HepG2 (cell line): Measurements from ENCODE around the gene FAM228B. TPM values are rescaled to one million over a fixed set of nuclear protein-coding genes. Genes with fewer than 3 reads are reported as not detected.
A peak's percentile ranks its signal among the peaks of the same experiment; 100 is the strongest.

Experiments
- ATF6 ChIP-seq: sonication (generic); formaldehyde crosslinking; conservative IDR thresholded peaks from 2 replicates; pipeline ENCODE4 v1.4.0; 2020; ENCODE audit warnings: missing genetic modification reagents
- CTCF ChIP-seq: sonication (generic); formaldehyde crosslinking; IDR thresholded peaks from 2 replicates; pipeline ENCODE4 v1.5.0; 2020; ENCODE audit warnings: mild to moderate bottlenecking, missing genetic modification reagents, moderate library complexity
- E2F1 ChIP-seq: sonication (generic); formaldehyde crosslinking; IDR thresholded peaks from 2 replicates; pipeline ENCODE4 v1.5.0; 2020; ENCODE audit warnings: missing genetic modification reagents
- EP300 ChIP-seq, 3 experiments: sonication (generic) in 1 of 3; formaldehyde crosslinking in 1 of 3; IDR thresholded peaks; 2 replicates each; pipeline versions ENCODE4 v1.5.1 to v1.6.1; 2011 to 2020; ENCODE audit warnings: low read depth in 2 of 3, low read length in 2 of 3, borderline replicate concordance in 1 of 3, improper control_type of control experiment in 1 of 3, mild to moderate bottlenecking in 1 of 3, missing genetic modification reagents in 1 of 3, moderate library complexity in 1 of 3
- JDP2 ChIP-seq: sonication (generic); formaldehyde crosslinking; IDR thresholded peaks from 2 replicates; pipeline ENCODE4 v1.8.1; 2022; ENCODE audit warnings: missing genetic modification reagents, borderline replicate concordance
- MATR3 ChIP-seq: sonication (generic); formaldehyde crosslinking; IDR thresholded peaks from 2 replicates; pipeline ENCODE4 v1.4.0; 2020; ENCODE audit warnings: missing genetic modification reagents
- MEIS2 ChIP-seq: sonication (generic); formaldehyde crosslinking; IDR thresholded peaks from 2 replicates; pipeline ENCODE4 v1.9.0; 2021; ENCODE audit warnings: mild to moderate bottlenecking, missing genetic modification reagents
- PHB2 ChIP-seq: fragments of 450-650 bp; IDR thresholded peaks from 2 replicates; pipeline ENCODE4 v1.6.1; 2018; ENCODE audit not compliant: partially characterized antibody
- PITX1 ChIP-seq: sonication (generic); formaldehyde crosslinking; IDR thresholded peaks from 2 replicates; pipeline ENCODE4 v1.5.1; 2020; ENCODE audit warnings: mild to moderate bottlenecking, missing genetic modification reagents
- RARA ChIP-seq: IDR thresholded peaks from 2 replicates; pipeline ENCODE4 v1.6.1; 2016; ENCODE audit warnings: missing genetic modification reagents, missing compliant biosample characterization
- SP4 ChIP-seq: sonication (generic); formaldehyde crosslinking; IDR thresholded peaks from 2 replicates; pipeline ENCODE4 v1.8.1; 2023; ENCODE audit warnings: mild to moderate bottlenecking, missing genetic modification reagents
- ZMAT3 ChIP-seq: sonication (generic); formaldehyde crosslinking; conservative IDR thresholded peaks from 2 replicates; pipeline ENCODE4 v1.7.0; 2021; ENCODE audit warnings: missing genetic modification reagents
- ZNF235 ChIP-seq: sonication (generic); formaldehyde crosslinking; IDR thresholded peaks from 2 replicates; pipeline ENCODE4 v1.8.1; 2023; ENCODE audit warnings: mild to moderate bottlenecking, missing genetic modification reagents, borderline replicate concordance
- ZNF781 ChIP-seq: sonication (generic); formaldehyde crosslinking; IDR thresholded peaks from 2 replicates; pipeline ENCODE4 v1.5.1; 2020; ENCODE audit warnings: borderline replicate concordance, mild to moderate bottlenecking, missing genetic modification reagents; ENCODE audit errors: not compliant biosample characterization
- ZNF891 ChIP-seq: sonication (generic); formaldehyde crosslinking; IDR thresholded peaks from 2 replicates; pipeline ENCODE4 v1.5.0; 2020; ENCODE audit warnings: mild to moderate bottlenecking, missing genetic modification reagents
- polyA plus RNA-seq, 8 experiments: library from polyadenylated mRNA; depleted of rRNA in 3 of 8; stranded (reverse) in 7 of 8; unstranded in 1 of 8; fragments of >200 nt; fragmentation: Illumina TruSeq in 4 of 8; extraction: Trizol in 4 of 8; gene quantifications; 2 replicates each; pipeline versions ENCODE4 v1.2.1 to v1.2.3, GENCODE V29; 2011 to 2016; ENCODE audit warnings: low read depth in 4 of 8, missing spikeins in 1 of 8, mixed read lengths in 1 of 8; ENCODE audit not compliant: insufficient read depth in 1 of 8
- total RNA-seq, 5 experiments: library from RNA; depleted of rRNA; stranded (reverse); fragments of >200 nt; fragmentation: Illumina TruSeq; extraction: Trizol; gene quantifications; 2 replicates each; pipeline ENCODE4 v1.2.3, GENCODE V29; 2016; ENCODE audit warnings: low read depth in 1 of 5
- TF ChIP-seq, protein P1 (sequence below): sonication (generic); formaldehyde crosslinking; IDR thresholded peaks from 2 replicates; pipeline ENCODE4 v1.4.0; 2020; ENCODE audit warnings: missing genetic modification reagents, borderline replicate concordance

Gene FAM228B
- total and polyA plus RNA-seq, 2 of the 13 experiments (the other 11 are each of a cell fraction or from before 2014, with no cell fraction given): 0.79 to 1.1 TPM

GRCh38 chr2:24075915-24076848 lies 47.1 kb upstream of the FAM228B start, which contains the start of gene SF3B6 (continued):
- no peak for TF ChIP-seq MATR3 (CRISPR knock-in tag)
- TF ChIP-seq CTCF: peak; percentile 52
- TF ChIP-seq EP300 (IDR thresholded peaks at IDR 0.05; ENCODE audit: low read depth in 2 of 2, low read length in 2 of 2): peak; percentile 17 to 78; a peak in 2 of 4 replicates
- TF ChIP-seq EP300 (CRISPR knock-in tag; IDR thresholded peaks at IDR 0.05; ENCODE audit: borderline replicate concordance): 0 out of 2 replicates have a peak, but pooled peaks have one; percentile 63
- peak; percentile 96 for TF ChIP-seq ZNF781
- TF ChIP-seq E2F1: peak; percentile 44; the same call in 1 of the 2 replicates
- TF ChIP-seq ATF6 (CRISPR knock-in tag): peak; percentile 98; the same call in 1 of the 2 replicates
- TF ChIP-seq PITX1 (CRISPR knock-in tag): peak; percentile 92
- TF ChIP-seq RARA: no peak
- TF ChIP-seq MEIS2: peak; percentile 94
- TF ChIP-seq JDP2 (CRISPR knock-in tag): no peak
- TF ChIP-seq, protein P1, sequence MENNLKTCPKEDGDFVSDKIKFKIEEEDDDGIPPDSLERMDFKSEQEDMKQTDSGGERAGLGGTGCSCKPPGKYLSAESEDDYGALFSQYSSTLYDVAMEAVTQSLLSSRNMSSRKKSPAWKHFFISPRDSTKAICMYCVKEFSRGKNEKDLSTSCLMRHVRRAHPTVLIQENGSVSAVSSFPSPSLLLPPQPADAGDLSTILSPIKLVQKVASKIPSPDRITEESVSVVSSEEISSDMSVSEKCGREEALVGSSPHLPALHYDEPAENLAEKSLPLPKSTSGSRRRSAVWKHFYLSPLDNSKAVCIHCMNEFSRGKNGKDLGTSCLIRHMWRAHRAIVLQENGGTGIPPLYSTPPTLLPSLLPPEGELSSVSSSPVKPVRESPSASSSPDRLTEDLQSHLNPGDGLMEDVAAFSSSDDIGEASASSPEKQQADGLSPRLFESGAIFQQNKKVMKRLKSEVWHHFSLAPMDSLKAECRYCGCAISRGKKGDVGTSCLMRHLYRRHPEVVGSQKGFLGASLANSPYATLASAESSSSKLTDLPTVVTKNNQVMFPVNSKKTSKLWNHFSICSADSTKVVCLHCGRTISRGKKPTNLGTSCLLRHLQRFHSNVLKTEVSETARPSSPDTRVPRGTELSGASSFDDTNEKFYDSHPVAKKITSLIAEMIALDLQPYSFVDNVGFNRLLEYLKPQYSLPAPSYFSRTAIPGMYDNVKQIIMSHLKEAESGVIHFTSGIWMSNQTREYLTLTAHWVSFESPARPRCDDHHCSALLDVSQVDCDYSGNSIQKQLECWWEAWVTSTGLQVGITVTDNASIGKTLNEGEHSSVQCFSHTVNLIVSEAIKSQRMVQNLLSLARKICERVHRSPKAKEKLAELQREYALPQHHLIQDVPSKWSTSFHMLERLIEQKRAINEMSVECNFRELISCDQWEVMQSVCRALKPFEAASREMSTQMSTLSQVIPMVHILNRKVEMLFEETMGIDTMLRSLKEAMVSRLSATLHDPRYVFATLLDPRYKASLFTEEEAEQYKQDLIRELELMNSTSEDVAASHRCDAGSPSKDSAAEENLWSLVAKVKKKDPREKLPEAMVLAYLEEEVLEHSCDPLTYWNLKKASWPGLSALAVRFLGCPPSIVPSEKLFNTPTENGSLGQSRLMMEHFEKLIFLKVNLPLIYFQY (CRISPR knock-in tag): peak; percentile 55; the same call in 1 of the 2 replicates
- peak; percentile 69; the same call in 1 of the 2 replicates for TF ChIP-seq ZNF235
- TF ChIP-seq ZNF891 (CRISPR knock-in tag): peak; percentile 96
- TF ChIP-seq SP4 (CRISPR knock-in tag): peak; percentile 98
- no peak for TF ChIP-seq PHB2
- TF ChIP-seq ZMAT3 (CRISPR knock-in tag): 0 out of 2 replicates have a peak, but pooled peaks have one; percentile 58
